GM19239 (cell line): ENCODE measurements around the gene PNMA8C.
A peak's percentile ranks its signal among the peaks of the same experiment; 100 is the strongest.

Source experiments
- DNase-seq: peaks from one replicate; pipeline ENCODE4 v3.0.0; 2011; ENCODE audit warnings: low spot score; ENCODE audit not compliant: insufficient read length
- FAIRE-seq: peaks from 2 replicates; lab custom pipeline; 2011; peaks lifted over from hg19 to GRCh38; lab: Jason Lieb, UNC

The PNMA8C gene

DNA sequence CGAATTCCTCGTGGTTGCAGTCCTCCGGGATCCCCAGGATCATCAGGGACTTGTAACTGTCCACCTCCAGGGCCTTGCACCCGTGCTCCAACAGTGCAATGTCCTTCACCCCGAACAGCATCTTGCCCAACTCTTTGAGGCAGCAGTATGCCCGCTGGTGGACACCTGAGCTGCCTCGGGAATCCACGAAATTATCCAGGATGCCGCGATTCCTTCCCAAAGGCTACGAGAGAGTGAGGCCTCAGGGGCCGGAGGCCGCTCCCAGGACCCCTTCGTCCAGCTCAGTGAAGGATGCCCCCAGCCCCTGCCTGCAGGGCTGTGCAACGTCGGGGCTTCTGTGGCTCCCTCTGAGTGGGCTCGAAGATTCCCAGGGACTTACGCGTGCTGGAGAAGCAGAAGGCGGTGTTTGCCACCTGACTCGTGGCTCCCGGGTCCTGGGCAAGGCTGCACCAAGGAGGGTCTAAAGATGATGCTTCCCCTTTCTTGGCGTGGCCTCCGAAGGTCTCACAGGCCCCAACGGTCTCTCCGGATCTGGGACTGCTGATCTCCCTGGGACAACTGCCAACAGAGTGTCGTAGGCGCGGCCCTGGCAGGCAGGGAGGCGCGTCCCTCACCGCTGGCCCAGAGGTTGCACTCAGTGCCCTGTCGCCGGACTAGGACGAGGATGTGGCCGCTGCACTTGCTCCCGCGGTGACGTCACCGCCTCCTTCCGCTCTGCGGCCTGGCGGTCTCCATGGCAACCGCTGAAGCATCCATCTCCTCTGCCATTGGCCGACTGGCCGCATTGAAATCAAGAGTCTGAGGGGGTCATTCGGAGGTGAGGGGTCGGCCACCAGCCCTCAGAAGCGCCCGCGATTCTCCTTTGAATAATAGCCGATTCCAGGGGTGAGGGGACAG lies at the start of gene PNMA8C:
PNMA8C (minus strand) TSS at position 698 of the 897 bp plus-strand sequence; CDS start at position 121, 577 bp downstream.
- DNase-seq (no peak), FAIRE-seq (peak; percentile 40)

DNA sequence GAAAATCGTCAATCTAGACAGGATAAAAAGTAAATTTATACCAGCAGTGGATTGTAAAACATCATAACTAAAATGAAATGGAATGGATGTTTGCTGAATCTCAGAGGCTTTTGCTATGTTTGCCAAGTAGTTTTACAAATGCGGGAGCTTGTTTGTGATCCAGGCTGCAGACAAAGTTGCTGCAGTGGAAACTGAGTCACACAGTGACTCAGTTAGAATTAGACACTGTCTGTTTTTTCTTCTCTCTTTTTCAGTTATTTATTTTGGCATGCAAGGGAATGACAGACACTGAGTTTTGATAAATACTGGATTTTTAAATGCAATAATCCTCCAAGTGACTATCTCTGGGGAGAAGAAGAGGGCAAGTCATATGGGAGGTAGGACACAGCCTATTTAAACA lies 47.2 kb upstream of the PNMA8C start:
- FAIRE-seq (no peak), DNase-seq (no peak)

DNA sequence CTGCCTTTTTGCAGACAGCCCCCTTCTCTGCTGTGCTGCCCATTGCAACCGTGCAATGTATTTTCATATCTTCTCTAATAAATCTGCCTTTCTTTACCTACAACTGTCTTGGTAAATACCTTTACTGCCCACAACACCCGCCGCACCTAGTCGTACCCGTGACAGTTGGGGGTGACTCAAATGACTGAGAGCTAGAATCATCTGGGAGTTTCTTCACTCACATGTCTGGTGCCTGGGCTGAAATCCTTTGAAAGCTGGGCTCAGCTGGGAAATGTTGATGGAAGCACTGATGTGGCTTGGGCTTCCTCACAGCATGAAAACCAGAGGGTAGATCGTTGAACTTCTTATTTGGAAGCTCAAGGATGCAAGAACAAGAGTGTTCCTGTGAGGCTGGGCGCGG lies 45.5 kb upstream of the PNMA8C start:
- FAIRE-seq (no peak), DNase-seq (no peak)

DNA sequence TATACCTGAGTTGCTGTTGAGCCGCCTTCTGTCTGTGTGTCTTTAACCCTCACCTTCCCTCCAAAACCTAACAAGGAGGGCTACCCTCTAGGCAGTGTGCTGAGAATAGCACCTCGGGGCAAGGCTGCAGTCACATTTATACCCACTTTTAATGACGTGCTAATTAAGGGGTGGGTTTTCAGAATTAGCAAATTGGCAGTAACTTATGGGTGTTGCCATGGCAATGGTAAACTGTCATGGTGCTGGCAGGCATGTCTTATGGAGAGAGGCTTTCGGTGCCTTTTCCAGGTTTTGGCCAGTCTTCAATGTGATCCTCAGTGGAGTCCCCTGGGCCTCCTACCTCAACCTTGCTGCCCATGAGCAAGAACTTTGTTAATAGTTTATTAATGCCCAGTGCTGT lies 43.9 kb upstream of the PNMA8C start:
- no peak for FAIRE-seq
- DNase-seq, result no peak

DNA sequence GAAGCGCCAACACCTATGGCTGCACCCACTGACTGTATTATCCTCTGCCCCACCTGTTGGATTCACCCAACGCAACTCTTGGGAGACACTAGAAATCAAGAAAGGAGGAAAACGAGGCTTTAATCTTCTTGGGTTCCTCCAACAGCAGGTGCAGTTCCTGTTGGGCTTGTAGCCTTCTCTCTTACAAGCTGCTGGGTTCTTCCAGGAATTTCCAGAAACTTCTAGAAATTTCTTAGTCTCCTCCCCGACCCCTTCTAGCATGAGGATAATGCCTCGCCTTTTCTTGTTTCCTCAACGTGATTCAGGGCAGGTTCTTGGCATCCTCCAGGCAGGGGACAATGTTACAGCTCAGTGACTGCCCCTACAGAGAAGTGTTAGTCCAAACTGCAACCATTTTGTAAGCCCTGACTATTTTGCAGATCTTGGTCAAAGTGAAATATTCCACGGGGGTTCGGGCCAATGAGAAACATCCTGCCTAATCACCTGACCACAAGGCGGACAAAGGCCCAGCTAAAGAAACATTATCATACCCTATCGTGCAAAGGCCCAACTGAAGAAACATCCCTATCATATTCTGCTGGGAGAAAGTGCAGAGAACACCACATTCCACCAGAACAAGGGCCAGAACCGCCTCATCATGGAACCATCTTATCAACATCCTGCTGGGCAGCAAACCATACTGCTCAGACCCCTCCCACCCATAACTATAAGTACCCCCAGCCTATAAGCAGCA lies 43.2 kb upstream of the PNMA8C start:
- FAIRE-seq, result no peak
- DNase-seq, result no peak

DNA sequence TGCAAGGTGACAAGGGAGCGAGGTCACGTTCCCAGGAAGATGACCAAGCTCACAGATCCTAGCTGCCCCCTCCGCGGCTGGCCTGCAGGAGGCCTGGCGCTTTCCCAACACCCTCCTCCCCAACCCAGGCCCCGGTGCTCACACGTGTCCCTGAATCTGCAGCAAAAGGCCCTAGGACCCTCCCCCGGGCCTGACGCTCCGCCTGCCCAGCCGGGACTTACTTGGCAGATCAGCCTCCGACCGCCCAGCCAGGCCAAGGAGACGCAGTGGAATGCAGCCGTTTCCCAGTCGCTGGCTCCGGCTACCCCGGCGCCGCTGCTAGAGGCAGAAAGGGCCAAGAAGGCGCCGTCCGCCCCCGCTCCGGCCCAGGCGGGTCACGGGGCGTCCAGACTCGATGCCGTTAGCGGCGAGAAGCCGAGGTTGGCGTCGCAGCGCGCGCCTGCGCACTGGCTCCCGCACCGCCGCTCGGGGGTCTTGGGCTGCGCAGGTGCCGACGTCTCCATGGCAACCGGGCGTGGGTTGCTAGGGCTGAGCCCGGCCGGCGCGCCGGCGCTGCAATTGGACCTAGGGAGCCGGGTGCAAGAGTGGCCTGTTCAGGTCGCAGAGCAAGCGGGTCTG lies 42.5 kb upstream of the PNMA8C start, which contains the start of gene PNMA8A:
PNMA8A (minus strand) TSS at position 448 of the 618 bp plus-strand sequence. CDS start 528 bp downstream, outside the sequence.
- FAIRE-seq (no peak), DNase-seq (no peak)

DNA sequence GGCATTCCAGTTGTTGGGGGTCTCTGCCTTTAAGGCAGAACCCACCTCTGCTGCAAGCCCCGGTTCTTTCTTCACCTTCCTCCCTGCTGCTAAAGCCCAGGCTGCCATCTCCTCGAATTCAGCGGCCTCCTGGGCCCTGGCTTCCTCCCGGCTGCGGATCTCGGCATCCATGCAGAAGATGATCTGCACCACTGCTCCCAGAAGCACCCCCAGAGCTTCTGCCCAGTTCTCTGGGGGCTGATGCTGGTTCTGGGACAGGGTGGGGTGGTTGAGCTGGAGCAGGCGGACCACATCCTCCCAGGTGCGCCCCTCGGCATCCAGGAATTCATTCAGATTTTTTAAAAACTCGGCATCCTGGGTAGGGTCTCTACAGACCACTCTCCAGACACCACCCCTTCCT lies 41.6 kb upstream of the PNMA8C start:
- DNase-seq (no peak), FAIRE-seq (no peak)

- DNase-seq, result no peak
- no peak for FAIRE-seq
Measured at GRCh38 chr19:46469541-46470185, 40.9 kb upstream of the PNMA8C start.

- peak; percentile 87 for FAIRE-seq
Measured at GRCh38 chr19:46466536-46467196, 37.9 kb upstream of the PNMA8C start.

DNA sequence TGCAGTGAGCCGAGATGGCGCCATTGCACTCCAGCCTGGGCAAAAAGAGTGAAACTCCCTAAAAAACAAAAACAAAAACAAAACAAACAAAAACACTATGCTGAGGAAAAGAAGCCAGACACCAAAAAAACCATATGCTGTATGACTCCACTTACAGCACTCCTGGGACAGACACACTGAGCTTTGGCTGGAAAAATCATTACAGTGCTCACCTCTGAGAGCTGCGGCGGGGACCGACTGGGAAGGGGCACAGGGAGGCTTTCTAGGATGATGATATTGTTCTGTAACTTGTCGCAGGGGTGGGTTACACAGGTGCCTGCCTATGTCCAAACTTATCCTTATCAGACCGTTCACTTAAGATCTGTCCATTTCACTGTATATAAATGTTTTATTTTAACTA lies 34.8 kb upstream of the PNMA8C start:
- DNase-seq, result no peak
- no peak for FAIRE-seq

More at GRCh38 chr19:46466536-46467196, 37.9 kb upstream of the PNMA8C start:
- no peak for DNase-seq

GRCh38 chr19:46461537-46461936 lies 32.8 kb upstream of the PNMA8C start:
- FAIRE-seq (no peak), DNase-seq (no peak)

GRCh38 chr19:46460981-46461380 lies 32.2 kb upstream of the PNMA8C start:
- no peak for DNase-seq
- FAIRE-seq, result no peak

- no peak for FAIRE-seq
- DNase-seq, result no peak
Measured at GRCh38 chr19:46460055-46460454, 31.3 kb upstream of the PNMA8C start.

DNA sequence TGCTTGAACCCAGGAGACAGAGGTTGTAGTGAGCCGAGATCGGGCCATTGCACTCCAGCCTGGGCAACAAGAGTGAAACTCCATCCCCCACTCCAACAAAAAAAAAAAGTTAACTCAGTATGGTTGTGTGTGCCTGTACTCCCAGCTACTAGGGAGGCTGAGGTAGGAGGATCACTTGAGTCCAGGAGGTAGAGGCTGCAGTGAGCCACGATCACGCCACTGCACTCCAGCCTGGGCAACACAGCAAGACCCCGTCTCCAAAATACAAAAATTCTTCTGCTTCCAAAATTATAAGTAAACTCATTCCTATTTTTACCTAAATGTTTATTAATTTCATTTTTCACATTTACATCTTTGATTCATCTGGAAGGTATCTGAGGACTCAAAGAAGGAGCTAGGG lies 28.2 kb upstream of the PNMA8C start:
- no peak for FAIRE-seq

GRCh38 chr19:46454244-46454643 lies 25.5 kb upstream of the PNMA8C start:
- no peak for DNase-seq
- no peak for FAIRE-seq

More for the DNA sequence above, 28.2 kb upstream of the PNMA8C start:
- DNase-seq, result no peak

DNA sequence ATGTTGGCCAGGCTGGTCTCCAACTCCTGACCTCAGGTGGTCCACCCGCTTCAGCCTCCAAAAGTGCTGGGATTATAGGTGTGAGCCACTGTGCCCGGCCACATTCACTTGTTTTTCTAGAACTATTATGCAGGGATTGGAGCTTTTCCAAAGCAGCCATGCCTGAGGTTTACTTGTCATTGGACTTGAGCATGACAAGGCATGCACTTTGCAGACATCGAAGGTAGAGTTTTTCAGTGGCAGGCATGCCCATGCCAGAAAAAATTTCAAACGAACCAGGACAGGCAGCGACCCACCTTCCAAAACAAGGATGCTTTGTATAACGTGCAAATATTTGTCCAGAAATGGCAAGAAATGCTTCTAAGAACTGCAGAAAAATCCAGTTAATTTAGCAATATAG lies 24.9 kb upstream of the PNMA8C start:
- DNase-seq (no peak), FAIRE-seq (no peak)

DNA sequence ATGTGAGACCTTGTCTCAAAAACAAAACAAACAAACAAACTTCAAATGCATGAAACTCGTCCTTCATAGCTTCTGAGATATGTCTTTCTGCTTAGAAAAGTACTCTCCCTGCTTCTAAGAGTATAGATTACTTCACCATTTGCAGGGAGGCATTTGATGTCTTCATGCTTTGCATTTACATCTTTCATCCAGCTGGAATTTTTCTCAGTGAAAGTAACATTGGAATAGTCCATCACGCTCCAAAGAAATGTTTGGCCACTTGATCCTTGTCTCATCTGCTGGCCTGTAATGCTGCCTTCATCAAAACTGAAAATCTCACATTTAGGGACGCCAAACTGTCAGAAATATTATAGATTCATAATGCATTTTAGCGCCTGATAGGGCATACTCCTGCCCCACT lies 23.4 kb upstream of the PNMA8C start:
- no peak for FAIRE-seq
- no peak for DNase-seq

GRCh38 chr19:46451352-46451751 lies 22.6 kb upstream of the PNMA8C start:
- FAIRE-seq, result no peak
- no peak for DNase-seq

DNA sequence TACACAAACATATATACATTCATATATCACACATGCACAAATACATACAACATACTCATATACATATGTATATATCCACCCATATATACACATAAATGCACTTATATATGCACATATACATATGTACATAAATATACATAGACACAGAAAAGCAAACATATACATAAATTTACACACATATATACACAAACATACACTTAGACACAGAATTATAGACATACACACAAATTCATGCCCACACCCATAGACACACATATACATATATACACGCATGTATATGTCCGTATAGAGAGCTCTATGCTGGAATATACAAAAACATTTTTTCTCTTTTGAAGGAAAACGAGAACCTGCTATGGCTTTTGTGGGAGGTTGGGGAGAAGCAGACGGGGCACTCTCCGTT lies 22.0 kb upstream of the PNMA8C start:
- FAIRE-seq, result no peak
- DNase-seq, result no peak

DNA sequence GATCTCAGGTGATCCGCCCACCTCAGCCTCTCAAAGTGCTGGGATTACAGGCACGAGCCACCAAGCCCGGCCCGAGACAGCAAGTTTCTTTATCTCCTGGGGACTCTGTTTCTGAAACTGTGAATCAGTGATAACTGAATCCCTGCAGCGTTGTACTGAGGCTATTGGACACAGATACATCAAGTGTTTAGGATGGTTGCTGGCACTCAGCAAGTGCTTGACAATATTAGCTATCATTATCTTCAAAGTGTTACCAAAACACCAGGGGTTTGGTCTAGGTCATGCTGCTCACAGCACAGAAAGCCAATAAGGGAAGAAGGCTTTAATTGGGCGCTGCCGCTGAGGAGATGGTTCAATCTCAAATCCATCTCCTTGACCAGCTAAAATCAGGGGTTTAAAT lies 20.5 kb upstream of the PNMA8C start:
- no peak for FAIRE-seq

More for the DNA sequence above, 20.5 kb upstream of the PNMA8C start:
- DNase-seq, result no peak
